Mucosa of descending colon (tissue), 3 donors: Measurements from ENCODE around the gene ZNF716. TPM values are rescaled to one million over a fixed set of nuclear protein-coding genes. Genes with fewer than 3 reads are reported as not detected.
"Not testable (repeated sequence)": the region's sequence is repeated elsewhere in the genome, so short reads cannot be mapped to it uniquely, and the experiment has no call there.

ENCODE experiments used
- ATAC-seq: fragments of 200-7000 bp; cut with Tn5 transposase; one replicate; pipeline ENCODE4 v1.9.1; 2020; ENCODE audit warnings: mild to moderate bottlenecking, moderate library complexity
- DNase-seq, 3 donors: peaks; one replicate each; pipeline ENCODE4 v3.0.0-alpha.2; 2020
- H3K36me3 ChIP-seq: fragments of 200-600 bp; one replicate; pipeline ENCODE4 v1.8.0; 2021; ENCODE audit warnings: low read depth, mild to moderate bottlenecking
- H3K4me1 ChIP-seq: fragments of 200-600 bp; one replicate; pipeline ENCODE4 v1.8.0; 2021; ENCODE audit warnings: low read depth, mild to moderate bottlenecking
- H3K4me3 ChIP-seq: fragments of 200-600 bp; one replicate; pipeline ENCODE4 v1.8.0; 2021; ENCODE audit warnings: mild to moderate bottlenecking
- H3K9me3 ChIP-seq: fragments of 200-600 bp; one replicate; pipeline ENCODE4 v1.8.0; 2021; ENCODE audit warnings: mild to moderate bottlenecking
- CTCF ChIP-seq: fragments of 200-600 bp; IDR thresholded peaks from one replicate; pipeline ENCODE4 v1.8.0; 2022; ENCODE audit warnings: antibody characterized with exemption, mild to moderate bottlenecking
- intact Hi-C, 2 donors: fragments of 100-400 bp; cut with DNase I in 1 of 2; cut with micrococcal nuclease in 1 of 2; formaldehyde crosslinking; loops; one replicate each; pipeline versions ENCODE4 v1.11.0 to v1.11.1; 2022; cut with DNase I, micrococcal nuclease
- total RNA-seq, 3 donors: library from RNA; stranded (reverse); fragmentation: NEBNext Ultra II Directional in 2 of 3; extraction: Animal tissue kit (Norgen Biotek cat#: 25700) in 2 of 3; gene quantifications; one replicate each; pipeline versions ENCODE4 v1.2.1 to v1.2.4, GENCODE V29; 2021 to 2023
- donor health status: DM: no; HTN: no; CAD: no; lungs with moderate emphysema.
- donor health status: DM: no; HTN: no; CAD: no.
- donor health status: DM: no; HTN: yes; CAD: no.

Gene ZNF716
- total RNA-seq, 3 donors from 2014 or later = not detected

DNA sequence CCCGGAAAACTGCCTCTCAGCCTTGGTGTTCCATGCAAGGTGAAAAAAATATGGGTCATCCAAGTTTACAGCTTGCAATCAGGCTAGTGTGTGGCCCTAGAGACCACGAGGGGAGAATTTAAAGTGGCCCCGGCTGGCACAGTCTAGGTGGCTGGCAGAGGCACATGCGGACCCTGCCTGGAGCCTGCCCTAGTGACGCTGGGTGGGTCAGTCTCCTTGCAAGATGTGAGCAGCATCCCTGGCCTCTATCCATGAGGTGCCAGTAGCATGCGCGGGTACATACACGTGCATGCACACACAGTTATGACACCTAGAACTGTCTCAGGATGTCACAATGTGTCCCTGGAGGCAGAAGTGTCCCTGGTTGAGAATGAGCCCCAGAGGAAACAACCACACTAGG is 22.4 kb upstream of the ZNF716 start:
- Histone ChIP-seq H3K9me3 (peaks cover 64% of the 10 kb centered on the region), H3K4me3 (no peak overlapping the region), H3K36me3 (no peaks in the 10 kb centered on the region), H3K4me1 (no peaks in the 10 kb centered on the region)
- DNase-seq (no peak), ATAC-seq (no peak)
- no peak for TF ChIP-seq CTCF
- intact Hi-C loops = no loop called here

GRCh38 chr7:57432583-57432982 is 17.4 kb upstream of the ZNF716 start:
- peaks cover 50% of the 10 kb centered on the region for H3K9me3 ChIP-seq
- DNase-seq (no peak), ATAC-seq (no peak)
- TF ChIP-seq CTCF = no peak
- H3K4me3 ChIP-seq = no peak overlapping the region
- no peaks in the 10 kb centered on the region for H3K36me3 ChIP-seq
- intact Hi-C loops = no loop called here
- H3K4me1 ChIP-seq = no peaks in the 10 kb centered on the region

DNA sequence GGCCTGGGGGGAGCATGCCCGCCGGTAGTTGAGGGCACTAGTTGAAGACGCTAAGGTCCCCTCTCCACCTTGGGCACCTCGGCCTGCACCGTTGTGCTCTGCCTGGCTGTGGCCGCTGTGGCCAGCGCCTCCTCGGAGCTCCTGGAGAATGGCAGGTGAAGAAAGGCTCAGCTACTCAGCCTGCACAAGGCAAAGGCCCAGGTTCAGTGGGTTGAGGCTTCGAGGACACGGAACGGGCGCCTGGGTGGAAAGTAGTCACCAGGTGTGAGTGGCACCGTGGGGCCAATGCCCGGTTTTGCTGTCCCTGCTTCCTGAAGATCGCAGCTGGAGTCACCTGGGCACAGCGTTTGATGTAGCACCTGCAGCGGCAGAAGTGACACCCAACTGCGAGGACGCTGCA is 12.4 kb upstream of the ZNF716 start:
- Histone ChIP-seq H3K4me1 (no peaks in the 10 kb centered on the region), H3K9me3 (peaks cover 74% of the 10 kb centered on the region), H3K4me3 (no peak overlapping the region), H3K36me3 (no peaks in the 10 kb centered on the region)
- TF ChIP-seq CTCF = no peak
- DNase-seq (no peak), ATAC-seq (no peak)
- intact Hi-C loops = no loop called here

GRCh38 chr7:57438244-57438643 is 11.7 kb upstream of the ZNF716 start:
- intact Hi-C loops = no loop called here
- ATAC-seq = no peak

GRCh38 chr7:57443567-57443966 is 6.4 kb upstream of the ZNF716 start:
- DNase-seq = no peak
- Histone ChIP-seq H3K4me1 (no peaks in the 10 kb centered on the region), H3K9me3 (peaks cover 62% of the 10 kb centered on the region), H3K4me3 (no peak overlapping the region), H3K36me3 (no peaks in the 10 kb centered on the region)
- ATAC-seq = no peak
- no peak for TF ChIP-seq CTCF
- intact Hi-C loops = no loop called here

More at GRCh38 chr7:57438244-57438643, 11.7 kb upstream of the ZNF716 start:
- TF ChIP-seq CTCF = no peak
- Histone ChIP-seq H3K9me3 (peaks cover 75% of the 10 kb centered on the region), H3K4me1 (no peaks in the 10 kb centered on the region), H3K36me3 (no peaks in the 10 kb centered on the region), H3K4me3 (no peak overlapping the region)
- no peak for DNase-seq

- H3K36me3 ChIP-seq, intact Hi-C loops, H3K4me3 ChIP-seq, DNase-seq, H3K4me1 ChIP-seq, ATAC-seq: not testable (repeated sequence)
- H3K9me3 ChIP-seq = peaks cover 99% of the 10 kb centered on the region
Observed at GRCh38 chr7:57469186-57469828, 19.3 kb downstream of the ZNF716 start.

DNA sequence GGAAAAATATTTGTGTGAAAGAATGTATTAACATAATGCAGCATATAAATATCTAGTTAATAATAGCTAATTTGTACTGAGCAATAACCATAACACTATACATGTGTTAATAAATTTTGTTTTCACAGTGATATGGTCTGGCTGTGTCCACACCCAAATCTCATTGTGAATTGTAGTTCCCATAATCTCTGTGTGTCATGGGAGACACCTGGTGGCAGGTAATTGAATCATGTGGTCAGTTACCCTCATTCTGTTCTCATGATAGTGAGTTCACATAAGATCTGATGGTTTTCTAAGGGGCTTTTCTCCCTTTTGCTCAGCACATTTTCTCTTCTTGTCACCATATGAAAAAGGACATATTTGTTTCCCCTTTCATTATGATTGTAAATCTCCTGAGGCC is 30.3 kb downstream of the ZNF716 start:
- intact Hi-C loops, H3K36me3 ChIP-seq, H3K4me3 ChIP-seq, DNase-seq, H3K4me1 ChIP-seq, ATAC-seq: not testable (repeated sequence)
- H3K9me3 ChIP-seq = peaks cover 80% of the 10 kb centered on the region

GRCh38 chr7:57485022-57485421 is 35.0 kb downstream of the ZNF716 start:
- H3K4me3 ChIP-seq, H3K36me3 ChIP-seq, H3K4me1 ChIP-seq, ATAC-seq, intact Hi-C loops: not testable (repeated sequence)
- DNase-seq = peak in 1 of 3 donors; percentile 38
- peaks cover 91% of the 10 kb centered on the region for H3K9me3 ChIP-seq
